LNCaP clone FGC (cell line): ENCODE results near the gene PPP4R3A.

ENCODE experiments used
- DNase-seq: peaks from one replicate; pipeline ENCODE4 v3.0.0-alpha.2; 2011; ENCODE audit warnings: low read depth
- H3K4me3 ChIP-seq: 2 replicates; pipeline ENCODE4 v1.5.1; 2011; ENCODE audit warnings: mild to moderate bottlenecking, low read depth, low read length, control low read depth
- CTCF ChIP-seq: IDR thresholded peaks from 2 replicates; pipeline ENCODE4 v1.5.1; 2012; ENCODE audit warnings: mild to moderate bottlenecking; ENCODE audit not compliant: control insufficient read depth, insufficient read depth; ENCODE audit errors: extremely low read depth

The PPP4R3A gene

GRCh38 chr14:91420686-91421085 lies 89.4 kb downstream of the PPP4R3A start:
- H3K4me3 ChIP-seq, result no peak overlapping the region
- TF ChIP-seq CTCF, result no peak
- no peak for DNase-seq

GRCh38 chr14:91419451-91419850 lies 90.7 kb downstream of the PPP4R3A start:
- DNase-seq, result no peak
- no peak overlapping the region for H3K4me3 ChIP-seq
- no peak for TF ChIP-seq CTCF

DNA sequence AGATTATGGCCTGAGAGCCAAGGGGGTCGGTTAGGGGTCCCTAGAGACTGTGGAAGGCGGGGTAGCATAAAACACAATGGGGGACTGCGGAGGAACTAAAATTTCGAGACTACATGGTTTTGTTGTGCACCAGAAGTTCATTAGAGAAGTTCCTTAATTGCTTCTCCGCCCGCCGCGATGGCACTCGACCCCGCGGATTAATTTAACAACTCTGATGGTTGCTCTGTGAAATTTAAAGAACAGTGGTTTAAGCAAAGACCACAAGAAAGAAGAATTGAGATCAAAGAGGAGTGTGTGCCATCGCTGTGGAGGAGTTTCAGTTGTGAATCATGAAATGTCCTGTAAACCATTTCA lies 91.1 kb downstream of the PPP4R3A start:
- H3K4me3 ChIP-seq, result no peak overlapping the region
- DNase-seq, result no peak
- no peak for TF ChIP-seq CTCF

GRCh38 chr14:91418387-91419043 lies 91.6 kb downstream of the PPP4R3A start:
- peak; percentile 98 for TF ChIP-seq CTCF
- H3K4me3 ChIP-seq, result peak overlapping the region; percentile 44
- DNase-seq, result no peak

DNA sequence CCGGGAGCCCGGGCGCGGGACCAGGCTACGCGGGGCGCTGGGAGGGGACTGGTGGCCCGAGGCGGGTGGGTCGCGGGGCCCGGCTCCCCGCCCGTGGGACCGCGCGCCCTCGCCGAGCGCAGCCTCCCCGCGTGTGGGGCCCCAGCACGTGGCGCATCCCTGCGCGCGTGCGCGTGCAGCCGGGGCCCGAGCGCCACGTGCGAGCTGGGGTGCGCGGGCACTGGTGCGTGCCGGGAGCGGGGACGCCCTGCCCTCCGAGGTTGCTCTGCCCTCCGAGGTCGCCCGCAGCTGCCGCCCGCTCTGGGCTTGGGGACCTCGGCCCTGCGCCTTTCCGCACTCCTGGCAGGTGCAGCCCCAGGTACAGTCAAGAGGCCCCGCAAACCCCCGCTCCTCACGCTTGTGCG lies 92.1 kb downstream of the PPP4R3A start:
- TF ChIP-seq CTCF, result no peak
- H3K4me3 ChIP-seq, result peak overlapping the region; percentile 44
- no peak for DNase-seq

GRCh38 chr14:91417120-91417982 lies 92.8 kb downstream of the PPP4R3A start, which contains the start of gene CCDC88C:
CCDC88C (minus strand) TSS chr14:91417820; CDS start chr14:91417690, 130 bp downstream.
- no peak for DNase-seq
- peak within 1 kb of the TSS; percentile 84 for H3K4me3 ChIP-seq
- TF ChIP-seq CTCF, result peak; percentile 12; the same call in 1 of the 2 replicates
